ENCODE measurements around the gene KCNH3. TPM values are rescaled to one million over a fixed set of nuclear protein-coding genes. Genes with fewer than 3 reads are reported as not detected.

The KCNH3 gene
- total RNA-seq, 2 experiments from 2014 or later: 8.0 to 9.1 TPM

DNA sequence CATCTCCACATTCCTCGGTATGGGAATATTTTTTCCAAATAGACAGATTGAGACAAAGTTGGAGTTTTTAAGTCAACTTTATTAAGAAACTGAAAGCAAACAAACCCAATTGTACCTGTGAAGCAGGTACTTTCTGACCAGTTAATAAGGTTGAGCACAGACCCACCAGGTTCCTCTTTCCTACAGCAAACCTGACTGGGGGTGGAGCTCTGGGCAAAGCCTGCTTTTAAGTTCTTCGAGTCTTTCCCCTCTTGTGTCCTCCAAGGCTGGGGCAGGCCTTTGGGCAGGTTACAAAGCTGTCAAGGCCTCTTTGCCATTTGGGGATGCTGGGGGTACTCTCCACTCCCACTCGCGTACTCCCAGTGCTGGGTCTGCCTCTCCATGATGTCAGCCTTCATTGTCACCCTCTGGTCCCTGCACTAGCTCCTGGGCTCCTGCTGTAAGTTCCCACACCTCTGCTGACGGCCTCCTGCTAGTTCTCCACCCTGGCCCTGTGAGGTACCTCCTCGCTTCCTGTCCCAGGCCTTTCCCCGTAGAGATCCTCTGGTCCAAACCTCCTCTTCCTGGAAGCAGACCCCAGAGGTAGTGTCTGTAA lies 3.2 kb downstream of the KCNH3 start:
- no peaks in the 10 kb centered on the region for H3K9me3 Mint-ChIP-seq
- intact Hi-C loops (cut with micrococcal nuclease): no loop called here
- no peak overlapping the region for H3K4me3 Mint-ChIP-seq
- ATAC-seq (no peak), DNase-seq (no peak)
- H3K36me3 Mint-ChIP-seq (ENCODE audit: low read depth): no peaks in the 10 kb centered on the region
- ChIA-PET POLR2A (interaction anchor here (1.2 to 1.3 kb wide), 2 partner anchors 10 kb away, joined by 3 to 4 read pairs; no protein-coding TSS in a partner anchor), CTCF (interaction anchor here (1.6 kb wide), 1 partner anchor 184 kb away, joined by 4 read pairs; no protein-coding TSS in a partner anchor)
- no peak overlapping the region for H3K27ac Mint-ChIP-seq
- TF ChIP-seq CTCF (IDR thresholded peaks at IDR 0.05): no peak
- H3K27me3 Mint-ChIP-seq: peaks cover 11% of the 10 kb centered on the region
- peaks cover 19% of the 10 kb centered on the region for H3K4me1 Mint-ChIP-seq (ENCODE audit: low read depth)

DNA sequence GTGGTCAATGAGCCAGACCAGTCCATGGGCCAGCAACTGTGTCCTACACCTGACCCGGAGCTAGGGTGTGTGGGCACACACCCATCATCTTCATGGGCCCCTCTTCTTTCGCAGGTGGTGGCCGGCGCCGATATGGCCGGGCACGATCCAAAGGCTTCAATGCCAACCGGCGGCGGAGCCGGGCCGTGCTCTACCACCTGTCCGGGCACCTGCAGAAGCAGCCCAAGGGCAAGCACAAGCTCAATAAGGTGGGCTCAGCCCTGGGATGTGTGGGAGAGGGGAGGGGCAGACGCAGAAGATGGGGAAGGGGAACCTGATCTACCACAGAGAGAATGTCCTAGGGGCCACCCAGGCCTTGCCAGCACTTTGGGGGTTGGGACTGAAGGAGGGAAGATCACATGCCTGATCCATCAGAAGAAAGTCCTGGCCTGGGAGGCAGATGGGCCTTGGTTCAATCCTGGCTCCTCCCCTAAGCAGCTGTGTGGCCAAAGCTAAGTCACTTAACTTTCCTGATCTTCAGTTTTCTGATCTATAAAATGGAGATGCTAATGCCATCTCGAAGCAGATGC lies 3.8 kb downstream of the KCNH3 start:
- CTCF ChIA-PET: interaction anchor here (0.7 to 1.6 kb wide), 2 partner anchors 184 to 195 kb away, joined by 3 to 4 read pairs; no protein-coding TSS in a partner anchor
- peaks cover 23% of the 10 kb centered on the region for H3K4me1 Mint-ChIP-seq (ENCODE audit: low read depth)

DNA sequence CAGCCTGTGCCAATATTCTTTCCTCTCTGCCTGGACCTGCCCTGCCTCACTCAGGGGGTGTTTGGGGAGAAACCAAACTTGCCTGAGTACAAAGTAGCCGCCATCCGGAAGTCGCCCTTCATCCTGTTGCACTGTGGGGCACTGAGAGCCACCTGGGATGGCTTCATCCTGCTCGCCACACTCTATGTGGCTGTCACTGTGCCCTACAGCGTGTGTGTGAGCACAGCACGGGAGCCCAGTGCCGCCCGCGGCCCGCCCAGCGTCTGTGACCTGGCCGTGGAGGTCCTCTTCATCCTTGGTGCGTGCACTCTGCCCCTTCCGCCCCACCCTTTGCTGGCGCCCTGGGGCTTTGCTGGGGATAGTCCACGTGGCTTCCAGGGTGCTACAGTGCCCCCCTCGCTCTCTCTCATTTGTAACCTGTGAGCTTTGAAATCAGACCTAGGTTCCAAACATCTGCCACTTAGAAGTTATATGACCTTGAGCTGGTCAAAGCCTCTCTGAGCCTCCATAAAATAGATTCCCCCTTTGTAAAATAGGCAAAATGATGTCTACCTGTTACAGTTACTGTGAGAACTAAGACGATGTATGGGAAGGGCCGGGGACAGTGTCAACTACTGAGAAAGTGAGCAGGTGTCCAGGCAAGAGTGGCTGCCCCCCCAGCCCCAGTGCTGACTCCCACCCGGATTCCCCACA lies 4.5 kb downstream of the KCNH3 start:
- ATAC-seq (no peak), DNase-seq (no peak)
- Mint-ChIP-seq H3K9me3 (no peaks in the 10 kb centered on the region), H3K27me3 (peaks cover 6% of the 10 kb centered on the region), H3K36me3 (ENCODE audit: low read depth) (no peaks in the 10 kb centered on the region), H3K4me3 (no peak overlapping the region), H3K4me1 (ENCODE audit: low read depth) (peaks cover 28% of the 10 kb centered on the region), H3K27ac (peak overlapping the region; percentile 5)
- intact Hi-C loops (cut with micrococcal nuclease): no loop called here
- CTCF ChIA-PET: interaction anchor here (0.7 to 1.6 kb wide), 2 partner anchors 185 to 196 kb away, joined by 3 to 4 read pairs; no protein-coding TSS in a partner anchor
- TF ChIP-seq CTCF (IDR thresholded peaks at IDR 0.05): no peak
- POLR2A ChIA-PET: interaction anchor here (0.8 to 1.2 kb wide), 2 partner anchors 11 to 37 kb away, joined by 3 read pairs; no protein-coding TSS in a partner anchor

More for the DNA sequence above, 3.8 kb downstream of the KCNH3 start:
- no peak for DNase-seq
- POLR2A ChIA-PET: interaction anchor here (0.8 to 1.3 kb wide), 3 partner anchors 9 to 38 kb away, joined by 3 to 4 read pairs (median 3); no protein-coding TSS in a partner anchor
- intact Hi-C loops (cut with micrococcal nuclease): no loop called here
- Mint-ChIP-seq H3K27ac (no peak overlapping the region), H3K36me3 (ENCODE audit: low read depth) (no peaks in the 10 kb centered on the region), H3K4me3 (no peak overlapping the region), H3K27me3 (peaks cover 8% of the 10 kb centered on the region), H3K9me3 (no peaks in the 10 kb centered on the region)
- no peak for TF ChIP-seq CTCF (IDR thresholded peaks at IDR 0.05)
- no peak for ATAC-seq

DNA sequence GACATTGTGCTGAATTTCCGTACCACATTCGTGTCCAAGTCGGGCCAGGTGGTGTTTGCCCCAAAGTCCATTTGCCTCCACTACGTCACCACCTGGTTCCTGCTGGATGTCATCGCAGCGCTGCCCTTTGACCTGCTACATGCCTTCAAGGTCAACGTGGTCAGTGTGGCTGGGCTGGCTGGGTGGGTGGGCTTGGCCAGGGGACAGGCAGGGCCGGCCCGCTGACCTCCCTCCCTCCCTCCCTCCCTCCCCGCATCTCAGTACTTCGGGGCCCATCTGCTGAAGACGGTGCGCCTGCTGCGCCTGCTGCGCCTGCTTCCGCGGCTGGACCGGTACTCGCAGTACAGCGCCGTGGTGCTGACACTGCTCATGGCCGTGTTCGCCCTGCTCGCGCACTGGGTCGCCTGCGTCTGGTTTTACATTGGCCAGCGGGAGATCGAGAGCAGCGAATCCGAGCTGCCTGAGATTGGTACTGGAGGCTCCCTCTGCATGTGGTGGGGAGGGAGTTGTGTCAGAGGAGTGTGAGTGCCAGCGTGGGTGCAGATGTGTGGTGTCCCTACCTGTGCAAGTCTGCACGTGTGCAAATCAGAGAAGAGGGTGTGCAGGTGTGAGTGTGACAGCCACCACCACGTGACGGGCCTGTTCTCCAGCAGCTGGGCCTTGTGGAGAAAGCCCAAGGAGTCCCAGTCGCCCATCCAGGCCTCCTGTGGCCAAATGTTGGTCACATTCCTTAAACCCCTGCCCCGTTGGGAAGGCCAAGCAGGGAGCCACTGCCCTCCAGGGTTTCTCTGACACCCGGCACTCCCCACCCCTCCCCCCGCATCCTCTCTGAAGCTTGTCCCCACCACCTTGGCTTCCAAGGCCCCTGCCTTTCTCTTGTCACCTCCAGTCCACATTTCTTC lies 5.3 kb downstream of the KCNH3 start:
- intact Hi-C loops (cut with micrococcal nuclease): no loop called here
- no peak for DNase-seq
- H3K36me3 Mint-ChIP-seq (ENCODE audit: low read depth): no peaks in the 10 kb centered on the region
- ChIA-PET CTCF (interaction anchor here (1.2 kb wide), 2 partner anchors 10 to 185 kb away, joined by 3 read pairs; no protein-coding TSS in a partner anchor), POLR2A (interaction anchor here (1.0 kb wide), 1 partner anchor 17 kb away, joined by 4 read pairs; no protein-coding TSS in a partner anchor)
- peaks cover 33% of the 10 kb centered on the region for H3K4me1 Mint-ChIP-seq (ENCODE audit: low read depth)
- H3K9me3 Mint-ChIP-seq: no peaks in the 10 kb centered on the region
- H3K27ac Mint-ChIP-seq: no peak overlapping the region
- peaks cover 6% of the 10 kb centered on the region for H3K27me3 Mint-ChIP-seq
- no peak for TF ChIP-seq CTCF (IDR thresholded peaks at IDR 0.05)
- no peak overlapping the region for H3K4me3 Mint-ChIP-seq
- ATAC-seq: no peak

Measured in activated CD8-positive, alpha-beta T cell treated with anti-CD3 and anti-CD28 coated beads for 36 hours (primary cell).